HCT116 (cell line): ENCODE measurements around the gene SERPINB6. TPM values are rescaled to one million over a fixed set of nuclear protein-coding genes. Genes with fewer than 3 reads are reported as not detected.

Experiments used
- ATAC-seq: fragments of 200-7000 bp; cut with Tn5 transposase; 2 replicates; pipeline ENCODE4 v1.9.1; 2020; ENCODE audit warnings: mild to moderate bottlenecking, moderate library complexity
- BruUV-seq: library from RNA; stranded (reverse); fragments of 400-500 nt; replicated peaks from 2 replicates; lab custom pipeline; 2021; lab: Mats Ljungman, UMichigan
- CTCF ChIA-PET: fragments of 300-600 bp; sonication (Branson Sonifier 250); formaldehyde crosslinking; loops from one replicate; lab custom pipeline; 2021; ENCODE audit warnings: antibody characterized with exemption; lab: Charles Lee
- POLR2A ChIA-PET: fragments of 300-600, 350-600 bp; sonication (Branson Sonifier 250); formaldehyde crosslinking; loops from one replicate; lab custom pipeline; 2021; ENCODE audit warnings: antibody characterized with exemption; lab: Charles Lee
- RAD21 ChIA-PET, 2 experiments: fragments of 300-600 bp; sonication (Branson Sonifier 250); formaldehyde crosslinking; loops; one replicate each; lab custom pipeline; 2023; ENCODE audit warnings: low total read pairs in 2 of 2; ENCODE audit not compliant: uncharacterized antibody in 2 of 2, unreplicated experiment in 2 of 2, low non-redundant PET in 1 of 2; lab: Charles Lee
- DNase-seq: peaks from one replicate; pipeline ENCODE4 v3.0.0-alpha.2; 2010; ENCODE audit warnings: low read depth, low spot score
- H2AFZ ChIP-seq: fragments of 200-600 bp; shearing (Covaris generic), sonication (generic); 2 replicates; pipeline ENCODE4 v1.6.1; 2017; ENCODE audit warnings: low read depth, mixed run types, mixed read lengths, antibody characterized with exemption, low read length; ENCODE audit not compliant: poor library complexity, severe bottlenecking
- H3K27ac ChIP-seq: 2 replicates; pipeline ENCODE4 v1.5.1; 2012; ENCODE audit warnings: low read depth, low read length
- H3K27me3 ChIP-seq: fragments of 200-600 bp; sonication (generic); 2 replicates; pipeline ENCODE4 v1.6.1; 2016; ENCODE audit warnings: mixed run types, low read length, mixed read lengths; ENCODE audit not compliant: insufficient read depth
- H3K36me3 ChIP-seq, 2 experiments: fragments of 200-500 bp in 1 of 2; fragments of 200-600 bp in 1 of 2; sonication (Bioruptor generic) in 1 of 2; sonication (generic) in 1 of 2; 2 replicates each; pipeline versions ENCODE4 v1.5.1 to v1.6.1; 2014 to 2016; ENCODE audit warnings: low read length in 2 of 2, inconsistent platforms in 1 of 2, mixed read lengths in 1 of 2, mixed run types in 1 of 2; ENCODE audit not compliant: insufficient read depth in 2 of 2, control insufficient read depth in 1 of 2
- H3K4me1 ChIP-seq, 2 experiments: fragments of 200-600 bp in 1 of 2; sonication (generic) in 1 of 2; 2 replicates each; pipeline versions ENCODE4 v1.5.1 to v1.6.1; 2012 to 2017; ENCODE audit warnings: low read length in 2 of 2, inconsistent platforms in 1 of 2, mild to moderate bottlenecking in 1 of 2, mixed read lengths in 1 of 2, mixed run types in 1 of 2, moderate library complexity in 1 of 2; ENCODE audit not compliant: insufficient read depth in 2 of 2, control insufficient read depth in 1 of 2
- H3K4me2 ChIP-seq: fragments of 200-600 bp; sonication (generic); 2 replicates; pipeline ENCODE4 v1.6.1; 2017; ENCODE audit warnings: mixed run types, low read length, mixed read lengths
- H3K4me3 ChIP-seq, 2 experiments: fragments of 200-600 bp in 1 of 2; sonication (generic) in 1 of 2; replicated peaks in 1 of 2; 2 replicates each; pipeline ENCODE4 v1.5.1; 2011 to 2016; ENCODE audit warnings: low read length in 2 of 2, control low read depth in 1 of 2, low read depth in 1 of 2, mild to moderate bottlenecking in 1 of 2, mixed read lengths in 1 of 2, mixed run types in 1 of 2
- H3K79me2 ChIP-seq: fragments of 200-600 bp; sonication (generic); 2 replicates; pipeline ENCODE4 v1.6.1; 2017; ENCODE audit warnings: mild to moderate bottlenecking, mixed run types, low read length, moderate library complexity, mixed read lengths; ENCODE audit not compliant: insufficient read depth
- H3K9ac ChIP-seq: fragments of 200-600 bp; sonication (generic); 2 replicates; pipeline ENCODE4 v1.6.1; 2016; ENCODE audit warnings: low read length, mixed read lengths
- H3K9me2 ChIP-seq: fragments of 200-600 bp; sonication (generic), shearing (Covaris generic); 2 replicates; pipeline ENCODE4 v1.6.1; 2017; ENCODE audit warnings: mixed run types, mild to moderate bottlenecking, moderate library complexity; ENCODE audit not compliant: insufficient read depth
- H3K9me3 ChIP-seq, 2 experiments: fragments of 200-500 bp in 1 of 2; fragments of 200-600 bp in 1 of 2; sonication (Bioruptor generic) in 1 of 2; sonication (generic) in 1 of 2; 2 replicates each; pipeline ENCODE4 v1.6.1; 2014 to 2017; ENCODE audit warnings: low read length in 2 of 2, mixed read lengths in 2 of 2, inconsistent platforms in 1 of 2, low read depth in 1 of 2, mild to moderate bottlenecking in 1 of 2, mixed run types in 1 of 2, moderate library complexity in 1 of 2; ENCODE audit not compliant: control insufficient read depth in 1 of 2, insufficient read depth in 1 of 2
- H4K20me1 ChIP-seq: fragments of 200-600 bp; sonication (generic), shearing (Covaris generic); 2 replicates; pipeline ENCODE4 v1.6.1; 2017; ENCODE audit warnings: mixed run types, mild to moderate bottlenecking, moderate library complexity; ENCODE audit not compliant: insufficient read depth
- ATF3 ChIP-seq: IDR thresholded peaks from 2 replicates; pipeline ENCODE4 v1.6.1; 2012
- CBX3 ChIP-seq: IDR thresholded peaks from 2 replicates; pipeline ENCODE4 v1.6.1; 2012; ENCODE audit warnings: low read depth
- EZH2phosphoT487 ChIP-seq: fragments of 200-600 bp; IDR thresholded peaks from 2 replicates; pipeline ENCODE4 v1.6.1; 2018; ENCODE audit warnings: antibody characterized with exemption, borderline replicate concordance
- MAX ChIP-seq: IDR thresholded peaks from 2 replicates; pipeline ENCODE4 v1.6.1; 2012
- POLR2AphosphoS5 ChIP-seq: IDR thresholded peaks from 2 replicates; pipeline ENCODE4 v1.6.1; 2011; ENCODE audit warnings: mild to moderate bottlenecking, low read depth, low read length, moderate library complexity
- RAD21 ChIP-seq: IDR thresholded peaks from 2 replicates; pipeline ENCODE4 v1.6.1; 2012; ENCODE audit warnings: low read depth, mild to moderate bottlenecking
- SP1 ChIP-seq: IDR thresholded peaks from 2 replicates; pipeline ENCODE4 v1.6.1; 2012; ENCODE audit warnings: low read depth
- SRF ChIP-seq: IDR thresholded peaks from 2 replicates; pipeline ENCODE4 v1.6.1; 2012; ENCODE audit warnings: low read depth
- YY1 ChIP-seq: IDR thresholded peaks from 2 replicates; pipeline ENCODE4 v1.6.1; 2011; ENCODE audit warnings: low read length, low read depth, moderate library complexity, mild to moderate bottlenecking; ENCODE audit not compliant: insufficient replicate concordance; ENCODE audit errors: extremely low read depth
- intact Hi-C: fragments of 100-400 bp; cut with micrococcal nuclease; formaldehyde crosslinking; loops from 2 replicates; pipeline ENCODE4 v1.10.0; 2022
- total RNA-seq: library from RNA; stranded (reverse); gene quantifications from one replicate; pipeline ENCODE4 v1.2.1, GENCODE V29; 2021; ENCODE audit not compliant: unreplicated experiment
- TF ChIP-seq, protein P1 (sequence below): IDR thresholded peaks from 2 replicates; pipeline ENCODE4 v1.6.1; 2011; ENCODE audit warnings: mild to moderate bottlenecking, low read length, moderate library complexity; ENCODE audit not compliant: insufficient replicate concordance; ENCODE audit errors: extremely low read depth
- TF ChIP-seq, protein P2 (sequence below), 3 experiments: fragments of 200-600 bp in 1 of 3; sonication (generic) in 1 of 3; IDR thresholded peaks in 2 of 3; conservative IDR thresholded peaks in 1 of 3; 2 replicates each; pipeline ENCODE4 v1.5.1; 2012 to 2017; ENCODE audit warnings: low read depth in 2 of 3, low read length in 2 of 3, antibody characterized with exemption in 1 of 3, borderline replicate concordance in 1 of 3, control low read depth in 1 of 3, mild to moderate bottlenecking in 1 of 3, mixed read lengths in 1 of 3, mixed run types in 1 of 3, moderate library complexity in 1 of 3; ENCODE audit not compliant: insufficient read depth in 1 of 3

The SERPINB6 gene
- total RNA-seq, 1 experiment from 2014 or later, result 103 TPM

- no TSS peak for BruUV-seq
- Histone ChIP-seq H3K79me2 (no peaks in the 10 kb centered on the region), H3K36me3 (peaks cover 5 to 17% of the 10 kb centered on the region in 2 experiments; a peak in 3 of 4 replicates), H3K4me3 (no peak overlapping the region), H2AFZ (peak overlapping the region; percentile 53), H3K9ac (peak overlapping the region; percentile 38), H3K27me3 (no peaks in the 10 kb centered on the region), H3K9me2 (no peaks in the 10 kb centered on the region), H4K20me1 (no peaks in the 10 kb centered on the region), H3K27ac (peak overlapping the region; percentile 12; the same call in 1 of the 2 replicates), H3K4me2 (peak overlapping the region; percentile 69), H3K9me3 (no peaks in the 10 kb centered on the region), H3K4me1 (peaks cover 10 to 18% of the 10 kb centered on the region in 2 experiments)
- TF ChIP-seq RAD21 (peak; percentile 83), POLR2AphosphoS5 (peak; percentile 15; the same call in 1 of the 2 replicates), MAX (peak; percentile 92), YY1 (peak; percentile 71), CBX3 (peak; percentile 81), SP1 (peak; percentile 28; the same call in 1 of the 2 replicates), ATF3 (no peak), SRF (peak; percentile 88), EZH2phosphoT487 (no peak)
- TF ChIP-seq, protein P1, sequence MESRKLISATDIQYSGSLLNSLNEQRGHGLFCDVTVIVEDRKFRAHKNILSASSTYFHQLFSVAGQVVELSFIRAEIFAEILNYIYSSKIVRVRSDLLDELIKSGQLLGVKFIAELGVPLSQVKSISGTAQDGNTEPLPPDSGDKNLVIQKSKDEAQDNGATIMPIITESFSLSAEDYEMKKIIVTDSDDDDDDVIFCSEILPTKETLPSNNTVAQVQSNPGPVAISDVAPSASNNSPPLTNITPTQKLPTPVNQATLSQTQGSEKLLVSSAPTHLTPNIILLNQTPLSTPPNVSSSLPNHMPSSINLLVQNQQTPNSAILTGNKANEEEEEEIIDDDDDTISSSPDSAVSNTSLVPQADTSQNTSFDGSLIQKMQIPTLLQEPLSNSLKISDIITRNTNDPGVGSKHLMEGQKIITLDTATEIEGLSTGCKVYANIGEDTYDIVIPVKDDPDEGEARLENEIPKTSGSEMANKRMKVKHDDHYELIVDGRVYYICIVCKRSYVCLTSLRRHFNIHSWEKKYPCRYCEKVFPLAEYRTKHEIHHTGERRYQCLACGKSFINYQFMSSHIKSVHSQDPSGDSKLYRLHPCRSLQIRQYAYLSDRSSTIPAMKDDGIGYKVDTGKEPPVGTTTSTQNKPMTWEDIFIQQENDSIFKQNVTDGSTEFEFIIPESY, result no peak
- TF ChIP-seq, protein P2, sequence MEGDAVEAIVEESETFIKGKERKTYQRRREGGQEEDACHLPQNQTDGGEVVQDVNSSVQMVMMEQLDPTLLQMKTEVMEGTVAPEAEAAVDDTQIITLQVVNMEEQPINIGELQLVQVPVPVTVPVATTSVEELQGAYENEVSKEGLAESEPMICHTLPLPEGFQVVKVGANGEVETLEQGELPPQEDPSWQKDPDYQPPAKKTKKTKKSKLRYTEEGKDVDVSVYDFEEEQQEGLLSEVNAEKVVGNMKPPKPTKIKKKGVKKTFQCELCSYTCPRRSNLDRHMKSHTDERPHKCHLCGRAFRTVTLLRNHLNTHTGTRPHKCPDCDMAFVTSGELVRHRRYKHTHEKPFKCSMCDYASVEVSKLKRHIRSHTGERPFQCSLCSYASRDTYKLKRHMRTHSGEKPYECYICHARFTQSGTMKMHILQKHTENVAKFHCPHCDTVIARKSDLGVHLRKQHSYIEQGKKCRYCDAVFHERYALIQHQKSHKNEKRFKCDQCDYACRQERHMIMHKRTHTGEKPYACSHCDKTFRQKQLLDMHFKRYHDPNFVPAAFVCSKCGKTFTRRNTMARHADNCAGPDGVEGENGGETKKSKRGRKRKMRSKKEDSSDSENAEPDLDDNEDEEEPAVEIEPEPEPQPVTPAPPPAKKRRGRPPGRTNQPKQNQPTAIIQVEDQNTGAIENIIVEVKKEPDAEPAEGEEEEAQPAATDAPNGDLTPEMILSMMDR (IDR thresholded peaks at IDR 0.05 in 2 of 3, conservative IDR thresholded peaks at IDR 0.05 in 1 of 3; ENCODE audit: borderline replicate concordance in 1 of 3, insufficient read depth in 1 of 3, low read depth in 2 of 3, low read length in 2 of 3), result peak; percentile 99 to 100 (median 99)
- ChIA-PET POLR2A (interaction anchor here (0.8 to 1.9 kb wide), 5 partner anchors 19 to 161 kb away, joined by 3 to 14 read pairs (median 5); partner anchors contain the start of genes SERPINB1 and SERPINB6), CTCF (interaction anchor here (0.6 to 4.2 kb wide), 41 partner anchors 8 to 214 kb away, joined by 3 to 58 read pairs (median 6); partner anchors contain the start of genes NQO2, SERPINB1 and SERPINB6), RAD21 (interaction anchor here (0.5 to 1.6 kb wide), 3 partner anchors 35 to 161 kb away, joined by 3 to 14 read pairs (median 5); no protein-coding TSS in a partner anchor)
- peak; percentile 91 for DNase-seq
- peak; percentile 96 for ATAC-seq
- intact Hi-C loops, result loop anchor here (1.0 kb wide), 2 partner anchors 20 to 37 kb away; no protein-coding TSS in a partner anchor
These were observed 18.7 kb downstream of the SERPINB6 start for GRCh38 chr6:2952557-2953095.
